Breast epithelium (tissue), 3 donors: Measurements from ENCODE around the gene CAMTA1.

ENCODE experiments used
- POLR2A ChIP-seq: fragments of 450-650 bp; IDR thresholded peaks from one replicate; pipeline ENCODE4 v1.6.1; 2016; ENCODE audit warnings: antibody characterized with exemption, mild to moderate bottlenecking, moderate library complexity
- POLR2AphosphoS5 ChIP-seq, 3 donors: sonication (generic); formaldehyde crosslinking; IDR thresholded peaks; one replicate each; pipeline ENCODE4 v1.6.1; 2017; ENCODE audit warnings: antibody characterized with exemption in 3 of 3
- TF ChIP-seq, protein P1 (sequence below), 3 donors: fragments of 450-650 bp; IDR thresholded peaks; one replicate each; pipeline ENCODE4 v1.5.1; 2016 to 2017; ENCODE audit warnings: antibody characterized with exemption in 3 of 3, mild to moderate bottlenecking in 3 of 3, moderate library complexity in 3 of 3

DNA sequence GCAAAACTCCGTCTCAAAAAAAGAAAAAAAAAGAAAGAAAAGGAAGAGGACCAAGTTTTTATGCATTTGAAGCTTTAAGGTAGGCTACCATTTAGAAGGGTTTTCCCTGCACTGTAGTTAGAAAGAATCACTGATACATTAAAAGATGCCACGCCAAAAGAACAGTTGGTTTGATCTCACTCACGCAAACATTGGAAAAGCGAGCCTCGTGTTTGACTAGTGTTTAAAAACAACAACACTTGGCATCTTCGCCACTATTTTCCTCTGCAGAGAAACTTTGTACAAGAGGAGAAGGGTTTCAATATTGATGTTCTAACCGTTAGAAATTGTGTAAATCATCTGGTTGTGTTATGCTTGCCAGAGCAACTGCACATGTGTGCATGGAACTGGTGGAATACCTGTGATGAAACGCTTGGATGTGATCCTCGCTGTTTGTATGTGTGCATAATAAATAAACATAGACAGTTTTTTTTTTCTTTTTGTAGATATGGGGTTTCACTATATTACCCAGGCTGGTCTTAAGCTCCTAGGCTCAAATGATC lies 24.0 kb upstream of the CAMTA1 start:
- TF ChIP-seq, protein P1, sequence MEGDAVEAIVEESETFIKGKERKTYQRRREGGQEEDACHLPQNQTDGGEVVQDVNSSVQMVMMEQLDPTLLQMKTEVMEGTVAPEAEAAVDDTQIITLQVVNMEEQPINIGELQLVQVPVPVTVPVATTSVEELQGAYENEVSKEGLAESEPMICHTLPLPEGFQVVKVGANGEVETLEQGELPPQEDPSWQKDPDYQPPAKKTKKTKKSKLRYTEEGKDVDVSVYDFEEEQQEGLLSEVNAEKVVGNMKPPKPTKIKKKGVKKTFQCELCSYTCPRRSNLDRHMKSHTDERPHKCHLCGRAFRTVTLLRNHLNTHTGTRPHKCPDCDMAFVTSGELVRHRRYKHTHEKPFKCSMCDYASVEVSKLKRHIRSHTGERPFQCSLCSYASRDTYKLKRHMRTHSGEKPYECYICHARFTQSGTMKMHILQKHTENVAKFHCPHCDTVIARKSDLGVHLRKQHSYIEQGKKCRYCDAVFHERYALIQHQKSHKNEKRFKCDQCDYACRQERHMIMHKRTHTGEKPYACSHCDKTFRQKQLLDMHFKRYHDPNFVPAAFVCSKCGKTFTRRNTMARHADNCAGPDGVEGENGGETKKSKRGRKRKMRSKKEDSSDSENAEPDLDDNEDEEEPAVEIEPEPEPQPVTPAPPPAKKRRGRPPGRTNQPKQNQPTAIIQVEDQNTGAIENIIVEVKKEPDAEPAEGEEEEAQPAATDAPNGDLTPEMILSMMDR (IDR thresholded peaks at IDR 0.05): no peak
- TF ChIP-seq POLR2AphosphoS5 (IDR thresholded peaks at IDR 0.05) (no peak), POLR2A (no peak)
